Esophagus squamous epithelium (tissue), 5 donors: ENCODE results near the gene FNIP2. TPM values are rescaled to one million over a fixed set of nuclear protein-coding genes. Genes with fewer than 3 reads are reported as not detected.

Experiments used
- DNase-seq: peaks from one replicate; lab custom pipeline; 2025; lab: John Stamatoyannopoulos, UW
- H3K27ac ChIP-seq, 4 donors: fragments of 200-600 bp; sonication (generic); one replicate each; pipeline ENCODE4 v1.5.1; 2016 to 2019; ENCODE audit warnings: mild to moderate bottlenecking in 1 of 4
- H3K27me3 ChIP-seq, 4 donors: fragments of 200-600 bp; sonication (generic); 1 replicate in 3 of 4; 2 replicates in 1 of 4; pipeline versions ENCODE4 v1.5.1 to v1.6.0; 2017 to 2021; ENCODE audit warnings: antibody characterized with exemption in 1 of 4
- H3K36me3 ChIP-seq, 3 donors: fragments of 200-600 bp; sonication (generic); one replicate each; pipeline ENCODE4 v1.5.1; 2016 to 2019
- H3K4me1 ChIP-seq, 3 donors: fragments of 200-600 bp; sonication (generic); one replicate each; pipeline ENCODE4 v1.5.1; 2017 to 2019
- H3K4me3 ChIP-seq, 4 donors: fragments of 200-600 bp; sonication (generic); 1 replicate in 3 of 4; 2 replicates in 1 of 4; pipeline ENCODE4 v1.5.1; 2016 to 2019; ENCODE audit warnings: mild to moderate bottlenecking in 2 of 4, moderate library complexity in 1 of 4
- H3K9me3 ChIP-seq, 3 donors: fragments of 200-600 bp; sonication (generic); one replicate each; pipeline ENCODE4 v1.5.1; 2016 to 2019
- POLR2A ChIP-seq, 4 donors: fragments of 450-650 bp; IDR thresholded peaks; one replicate each; pipeline ENCODE4 v1.6.1; 2017; ENCODE audit warnings: antibody characterized with exemption in 4 of 4, mild to moderate bottlenecking in 4 of 4, moderate library complexity in 3 of 4
- WGBS, 2 donors: methylation state at CpG; one replicate each; pipeline ENCODE4 v1.1.5; 2018; 5-methylcytosine and 5-hydroxymethylcytosine counted together
- intact Hi-C: fragments of 100-400 bp; cut with DNase I; formaldehyde crosslinking; loops from one replicate; pipeline ENCODE4 v1.15.0; 2022
- total RNA-seq, 4 donors: library from RNA; depleted of rRNA; stranded (reverse); fragments of >200 nt; gene quantifications; one replicate each; pipeline ENCODE4 v1.1.0, GENCODE V29; 2016
- TF ChIP-seq, protein P1 (sequence below), 6 experiments: fragments of 450-650 bp in 4 of 6; fragments of 200-600 bp in 2 of 6; sonication (generic) in 2 of 6; IDR thresholded peaks; one replicate each; pipeline ENCODE4 v1.5.1; 2016 to 2019; ENCODE audit warnings: antibody characterized with exemption in 6 of 6, mild to moderate bottlenecking in 4 of 6, moderate library complexity in 4 of 6
- donor health status: DM: yes; HTN: yes; CAD: no.

Gene FNIP2
- total RNA-seq, 4 donors from 2014 or later = 6.0 to 28.8 (median 12.4) TPM

DNA sequence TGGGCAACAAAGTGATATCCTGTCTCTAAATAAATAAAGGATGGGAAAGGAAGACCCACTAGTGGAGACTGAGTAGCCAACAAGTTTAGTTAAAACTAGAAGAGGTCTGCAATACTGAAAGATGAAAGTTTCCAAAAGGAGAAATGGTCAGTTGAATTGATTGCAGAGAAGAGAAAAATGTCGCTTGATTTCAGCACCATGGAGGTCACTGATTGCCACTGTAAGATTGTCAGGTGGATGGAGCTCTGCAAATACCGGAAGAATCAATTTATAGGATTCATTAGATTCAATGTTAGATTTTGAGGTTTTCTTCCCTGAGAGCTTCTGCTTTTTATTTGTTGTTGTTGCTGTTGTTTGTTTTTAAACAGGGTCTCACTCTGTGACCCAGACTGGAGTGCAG, 5.4 kb upstream of the FNIP2 start:
- DNase-seq = no peak
- Histone ChIP-seq H3K27ac (no peak overlapping the region), H3K9me3 (no peaks in the 10 kb centered on the region), H3K4me1 (peaks cover 3 to 17% (median 5%) of the 10 kb centered on the region in 3 donors), H3K36me3 (no peaks in the 10 kb centered on the region), H3K4me3 (no peak overlapping the region), H3K27me3 (no peaks in the 10 kb centered on the region)
- TF ChIP-seq, protein P1, sequence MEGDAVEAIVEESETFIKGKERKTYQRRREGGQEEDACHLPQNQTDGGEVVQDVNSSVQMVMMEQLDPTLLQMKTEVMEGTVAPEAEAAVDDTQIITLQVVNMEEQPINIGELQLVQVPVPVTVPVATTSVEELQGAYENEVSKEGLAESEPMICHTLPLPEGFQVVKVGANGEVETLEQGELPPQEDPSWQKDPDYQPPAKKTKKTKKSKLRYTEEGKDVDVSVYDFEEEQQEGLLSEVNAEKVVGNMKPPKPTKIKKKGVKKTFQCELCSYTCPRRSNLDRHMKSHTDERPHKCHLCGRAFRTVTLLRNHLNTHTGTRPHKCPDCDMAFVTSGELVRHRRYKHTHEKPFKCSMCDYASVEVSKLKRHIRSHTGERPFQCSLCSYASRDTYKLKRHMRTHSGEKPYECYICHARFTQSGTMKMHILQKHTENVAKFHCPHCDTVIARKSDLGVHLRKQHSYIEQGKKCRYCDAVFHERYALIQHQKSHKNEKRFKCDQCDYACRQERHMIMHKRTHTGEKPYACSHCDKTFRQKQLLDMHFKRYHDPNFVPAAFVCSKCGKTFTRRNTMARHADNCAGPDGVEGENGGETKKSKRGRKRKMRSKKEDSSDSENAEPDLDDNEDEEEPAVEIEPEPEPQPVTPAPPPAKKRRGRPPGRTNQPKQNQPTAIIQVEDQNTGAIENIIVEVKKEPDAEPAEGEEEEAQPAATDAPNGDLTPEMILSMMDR (IDR thresholded peaks at IDR 0.05) = no peak
- no peak for TF ChIP-seq POLR2A (IDR thresholded peaks at IDR 0.05)
- 50% methylated on average over 2 of the region's 2 CpGs for WGBS, 2 donors
- intact Hi-C loops = no loop called here

DNA sequence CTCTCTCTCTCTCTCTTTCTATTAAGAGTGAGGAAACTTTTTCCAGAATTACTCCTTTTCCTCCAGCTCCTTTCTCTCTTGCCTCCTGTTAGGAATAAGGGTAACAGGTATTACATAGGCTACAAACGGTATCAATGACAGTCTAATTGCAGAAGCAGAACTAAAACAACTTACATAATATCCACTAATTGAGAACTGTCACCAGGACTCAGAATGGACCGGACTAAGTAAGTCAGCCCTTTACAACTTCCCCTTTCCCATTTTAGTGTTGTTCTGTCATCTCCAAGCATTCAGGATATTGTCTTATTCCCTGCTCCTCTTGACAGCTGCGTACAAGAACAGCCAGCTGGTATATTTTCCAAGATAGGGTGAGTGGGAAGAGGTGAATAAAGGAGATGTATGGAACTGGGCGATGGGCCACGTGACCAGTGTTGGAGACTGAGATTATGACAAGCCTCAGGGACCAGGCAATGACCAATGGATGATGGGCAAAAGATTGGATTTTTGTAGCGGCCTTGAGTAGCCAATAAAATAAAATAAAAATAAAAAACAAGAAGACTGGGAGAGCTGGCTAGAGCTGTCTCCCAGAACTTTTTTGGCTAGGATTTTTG, 2.3 kb upstream of the FNIP2 start:
- no peak for DNase-seq
- Histone ChIP-seq H3K4me3 (no peak overlapping the region), H3K27me3 (no peaks in the 10 kb centered on the region), H3K36me3 (no peaks in the 10 kb centered on the region), H3K4me1 (peaks cover 3 to 39% (median 14%) of the 10 kb centered on the region in 3 donors), H3K27ac (peak overlapping the region in 1 of 4 donors; percentile 92), H3K9me3 (no peaks in the 10 kb centered on the region)
- 77 to 78% methylated on average over 6 of the region's 6 CpGs for WGBS, 2 donors
- TF ChIP-seq, protein P1 (IDR thresholded peaks at IDR 0.05) = no peak
- TF ChIP-seq POLR2A (IDR thresholded peaks at IDR 0.05) = no peak
- intact Hi-C loops = no loop called here

DNA sequence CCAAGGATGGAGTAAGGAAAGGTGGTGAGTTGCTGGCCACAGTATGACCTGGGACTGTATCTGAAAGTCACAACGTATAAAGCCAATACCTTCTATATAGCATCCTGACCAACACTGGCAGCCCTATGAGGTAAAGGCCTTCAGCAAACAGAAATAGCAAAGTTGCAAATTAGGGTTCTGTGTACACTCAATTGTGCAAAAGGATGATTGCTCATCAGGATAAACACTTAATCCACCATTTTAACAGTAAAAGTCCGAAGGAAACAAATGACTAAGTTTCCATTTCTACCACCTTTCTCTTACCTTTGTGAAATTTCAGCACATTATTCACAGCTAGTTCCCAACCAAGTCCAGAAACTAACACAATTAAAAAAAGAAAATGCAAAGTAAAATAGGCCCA, 1.4 kb upstream of the FNIP2 start:
- Histone ChIP-seq H3K27ac (peak overlapping the region in 2 of 4 donors; percentile 92 to 94), H3K27me3 (no peaks in the 10 kb centered on the region), H3K4me1 (peaks cover 3 to 49% (median 17%) of the 10 kb centered on the region in 3 donors), H3K9me3 (no peaks in the 10 kb centered on the region), H3K36me3 (no peaks in the 10 kb centered on the region), H3K4me3 (no peak overlapping the region)
- 42% methylated on average over 2 of the region's 2 CpGs for WGBS, 2 donors
- intact Hi-C loops = no loop called here
- TF ChIP-seq, protein P1 (IDR thresholded peaks at IDR 0.05) = no peak
- TF ChIP-seq POLR2A (IDR thresholded peaks at IDR 0.05) = no peak
- DNase-seq = no peak

DNA sequence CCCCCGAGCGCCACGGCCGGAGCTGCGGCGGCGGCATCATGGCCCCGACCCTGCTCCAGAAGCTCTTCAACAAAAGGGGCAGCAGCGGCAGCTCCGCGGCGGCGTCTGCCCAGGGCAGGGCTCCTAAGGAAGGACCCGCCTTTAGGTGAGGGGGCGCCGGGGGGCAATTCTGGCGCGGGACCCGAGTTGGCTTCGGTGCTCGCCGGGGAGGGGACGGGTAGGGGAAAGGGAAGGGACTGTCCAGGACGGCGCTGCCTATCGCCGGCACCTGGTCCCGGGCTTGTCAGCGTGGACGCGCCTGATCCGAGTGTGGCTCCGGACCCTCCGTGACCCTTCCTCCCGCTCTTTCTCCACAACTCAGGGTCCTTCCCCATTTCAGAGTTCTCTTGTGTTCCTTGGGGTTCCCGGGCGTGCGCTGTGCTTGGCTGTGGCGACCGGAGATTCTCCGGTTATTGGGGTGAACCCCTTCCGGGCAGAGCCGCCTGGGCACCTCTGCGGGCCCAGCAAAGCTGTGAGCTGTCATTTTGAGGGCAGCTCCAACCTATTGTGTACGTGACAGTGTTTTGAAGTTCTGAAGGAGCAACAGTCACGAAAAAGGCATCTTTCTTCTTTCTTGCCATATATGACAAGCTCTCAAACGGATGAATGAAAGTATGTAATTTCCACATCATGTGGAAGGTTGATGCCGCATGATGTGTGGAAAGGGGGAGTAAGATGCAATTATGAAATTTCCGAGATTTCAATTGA, 522 bp downstream of the FNIP2 start:
- intact Hi-C loops = no loop called here
- no peaks in the 10 kb centered on the region for H3K27me3 ChIP-seq
- peak overlapping the region; percentile 84 to 94 (median 92) for H3K27ac ChIP-seq
- peak overlapping the region; percentile 86 to 94 (median 88) for H3K4me3 ChIP-seq
- no peaks in the 10 kb centered on the region for H3K9me3 ChIP-seq
- no peaks in the 10 kb centered on the region for H3K36me3 ChIP-seq
- no peak for DNase-seq
- no peak for TF ChIP-seq POLR2A (IDR thresholded peaks at IDR 0.05)
- TF ChIP-seq, protein P1 (IDR thresholded peaks at IDR 0.05) = no peak
- peaks cover 3 to 56% (median 17%) of the 10 kb centered on the region in 3 donors for H3K4me1 ChIP-seq
- 2 to 6% methylated on average over 4 to 14 of the region's 49 CpGs for WGBS, 2 donors

DNA sequence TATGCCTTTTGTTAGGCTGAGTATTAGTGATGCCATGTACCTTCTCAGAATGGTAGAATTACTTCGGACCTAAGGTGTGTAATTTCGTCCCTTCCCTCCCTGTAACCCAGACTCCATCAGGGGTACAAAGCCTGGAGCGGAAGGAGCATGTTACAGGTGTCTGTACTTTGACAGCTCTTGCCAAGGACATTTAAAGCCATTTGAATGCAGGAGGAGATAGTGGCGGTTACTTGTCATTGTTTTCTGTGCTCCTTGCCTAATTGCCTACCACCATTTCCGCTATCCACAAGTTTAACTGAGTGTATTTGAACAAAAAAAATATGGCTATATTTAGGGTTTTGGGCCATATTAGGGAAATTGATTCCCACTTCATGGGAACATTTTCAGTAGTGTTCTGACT, 1.8 kb downstream of the FNIP2 start:
- 86 to 94% methylated on average over 5 of the region's 5 CpGs for WGBS, 2 donors
- peaks cover 3 to 69% (median 20%) of the 10 kb centered on the region in 3 donors for H3K4me1 ChIP-seq
- no peak overlapping the region for H3K27ac ChIP-seq
- TF ChIP-seq, protein P1 (IDR thresholded peaks at IDR 0.05) = no peak
- no peak for TF ChIP-seq POLR2A (IDR thresholded peaks at IDR 0.05)
- peak overlapping the region in 2 of 4 donors; percentile 90 to 94 for H3K4me3 ChIP-seq
- DNase-seq = no peak
- no peaks in the 10 kb centered on the region for H3K27me3 ChIP-seq
- no peaks in the 10 kb centered on the region for H3K36me3 ChIP-seq
- no peaks in the 10 kb centered on the region for H3K9me3 ChIP-seq
- intact Hi-C loops = no loop called here
